Endothelial cell (in vitro differentiated cells): ENCODE measurements around the gene MTREX. TPM values are rescaled to one million over a fixed set of nuclear protein-coding genes. Genes with fewer than 3 reads are reported as not detected.

ENCODE experiments used
- DNase-seq: peaks from one replicate; pipeline ENCODE4 v3.0.0; 2021; ENCODE audit warnings: low spot score
- H3K27ac Mint-ChIP-seq: one replicate; pipeline ENCODE4 v1.8.0; 2021; ENCODE audit warnings: mixed read lengths, inconsistent platforms; ENCODE audit not compliant: unreplicated experiment
- H3K27me3 Mint-ChIP-seq: one replicate; pipeline ENCODE4 v1.8.0; 2021; ENCODE audit warnings: mild to moderate bottlenecking, moderate library complexity, mixed read lengths, inconsistent platforms; ENCODE audit not compliant: unreplicated experiment
- H3K36me3 Mint-ChIP-seq: one replicate; pipeline ENCODE4 v1.8.0; 2021; ENCODE audit warnings: mild to moderate bottlenecking, low read depth, mixed read lengths, inconsistent platforms; ENCODE audit not compliant: unreplicated experiment
- H3K4me1 Mint-ChIP-seq: one replicate; pipeline ENCODE4 v1.8.0; 2021; ENCODE audit warnings: mild to moderate bottlenecking, mixed read lengths, inconsistent platforms; ENCODE audit not compliant: unreplicated experiment
- H3K4me3 Mint-ChIP-seq: one replicate; pipeline ENCODE4 v1.8.0; 2021; ENCODE audit warnings: mild to moderate bottlenecking, mixed read lengths, inconsistent platforms; ENCODE audit not compliant: unreplicated experiment
- H3K9me3 Mint-ChIP-seq: one replicate; pipeline ENCODE4 v1.8.0; 2021; ENCODE audit warnings: mixed read lengths, inconsistent platforms; ENCODE audit not compliant: unreplicated experiment
- CTCF ChIP-seq: fragments of 200-600 bp; sonication (generic); IDR thresholded peaks from one replicate; pipeline ENCODE4 v1.5.0; 2021; ENCODE audit warnings: antibody characterized with exemption; ENCODE audit not compliant: unreplicated experiment
- total RNA-seq: library from RNA; stranded (reverse); fragmentation: NEBNext Ultra II Directional; extraction: Animal tissue kit (Norgen Biotek cat#: 25700); gene quantifications from one replicate; pipeline ENCODE4 v1.2.1, GENCODE V29; 2021; ENCODE audit not compliant: unreplicated experiment

The MTREX gene
- total RNA-seq, 1 donor from 2014 or later: 54.4 TPM

GRCh38 chr5:55453211-55453610, 145.4 kb downstream of the MTREX start:
- H3K27me3 Mint-ChIP-seq: no peaks in the 10 kb centered on the region
- no peaks in the 10 kb centered on the region for H3K9me3 Mint-ChIP-seq
- TF ChIP-seq CTCF: no peak
- H3K27ac Mint-ChIP-seq: no peak overlapping the region
- no peak for DNase-seq
- no peaks in the 10 kb centered on the region for H3K4me1 Mint-ChIP-seq
- no peak overlapping the region for H3K4me3 Mint-ChIP-seq
- H3K36me3 Mint-ChIP-seq: no peaks in the 10 kb centered on the region

GRCh38 chr5:55454282-55454681, 146.5 kb downstream of the MTREX start:
- no peak for DNase-seq
- no peaks in the 10 kb centered on the region for H3K27me3 Mint-ChIP-seq
- no peaks in the 10 kb centered on the region for H3K9me3 Mint-ChIP-seq
- H3K4me3 Mint-ChIP-seq: no peak overlapping the region
- H3K36me3 Mint-ChIP-seq: no peaks in the 10 kb centered on the region
- H3K27ac Mint-ChIP-seq: no peak overlapping the region
- TF ChIP-seq CTCF: no peak
- no peaks in the 10 kb centered on the region for H3K4me1 Mint-ChIP-seq

GRCh38 chr5:55456216-55456895, 148.6 kb downstream of the MTREX start:
- Mint-ChIP-seq H3K27ac (no peak overlapping the region), H3K4me3 (no peak overlapping the region), H3K36me3 (no peaks in the 10 kb centered on the region)

GRCh38 chr5:55459572-55459971, 151.8 kb downstream of the MTREX start:
- Mint-ChIP-seq H3K4me1 (no peaks in the 10 kb centered on the region), H3K27ac (no peak overlapping the region), H3K9me3 (no peaks in the 10 kb centered on the region), H3K27me3 (no peaks in the 10 kb centered on the region), H3K4me3 (no peak overlapping the region), H3K36me3 (no peaks in the 10 kb centered on the region)
- TF ChIP-seq CTCF: no peak
- DNase-seq: no peak

More at GRCh38 chr5:55456216-55456895, 148.6 kb downstream of the MTREX start:
- no peak for TF ChIP-seq CTCF
- no peak for DNase-seq
- no peaks in the 10 kb centered on the region for H3K9me3 Mint-ChIP-seq
- no peaks in the 10 kb centered on the region for H3K4me1 Mint-ChIP-seq
- no peaks in the 10 kb centered on the region for H3K27me3 Mint-ChIP-seq

- peaks cover 2% of the 10 kb centered on the region for H3K4me1 Mint-ChIP-seq
- no peaks in the 10 kb centered on the region for H3K36me3 Mint-ChIP-seq
- TF ChIP-seq CTCF: no peak
- no peaks in the 10 kb centered on the region for H3K9me3 Mint-ChIP-seq
- no peak for DNase-seq
- H3K27me3 Mint-ChIP-seq: no peaks in the 10 kb centered on the region
- no peak overlapping the region for H3K27ac Mint-ChIP-seq
- no peak overlapping the region for H3K4me3 Mint-ChIP-seq
Observed at GRCh38 chr5:55463613-55464012, 155.8 kb downstream of the MTREX start.
